Vagina (tissue), 2 donors: ENCODE data around the gene RNF112.

ENCODE experiments used
- POLR2A ChIP-seq, 2 donors: fragments of 450-650 bp; IDR thresholded peaks; one replicate each; pipeline ENCODE4 v1.6.1; 2017; ENCODE audit warnings: antibody characterized with exemption in 2 of 2, mild to moderate bottlenecking in 2 of 2, moderate library complexity in 2 of 2
- TF ChIP-seq, protein P1 (sequence below), 3 experiments: fragments of 450-650 bp in 2 of 3; fragments of 200-600 bp in 1 of 3; sonication (generic) in 1 of 3; IDR thresholded peaks; one replicate each; pipeline ENCODE4 v1.5.1; 2017 to 2019; ENCODE audit warnings: antibody characterized with exemption in 3 of 3, mild to moderate bottlenecking in 2 of 3, moderate library complexity in 2 of 3

DNA sequence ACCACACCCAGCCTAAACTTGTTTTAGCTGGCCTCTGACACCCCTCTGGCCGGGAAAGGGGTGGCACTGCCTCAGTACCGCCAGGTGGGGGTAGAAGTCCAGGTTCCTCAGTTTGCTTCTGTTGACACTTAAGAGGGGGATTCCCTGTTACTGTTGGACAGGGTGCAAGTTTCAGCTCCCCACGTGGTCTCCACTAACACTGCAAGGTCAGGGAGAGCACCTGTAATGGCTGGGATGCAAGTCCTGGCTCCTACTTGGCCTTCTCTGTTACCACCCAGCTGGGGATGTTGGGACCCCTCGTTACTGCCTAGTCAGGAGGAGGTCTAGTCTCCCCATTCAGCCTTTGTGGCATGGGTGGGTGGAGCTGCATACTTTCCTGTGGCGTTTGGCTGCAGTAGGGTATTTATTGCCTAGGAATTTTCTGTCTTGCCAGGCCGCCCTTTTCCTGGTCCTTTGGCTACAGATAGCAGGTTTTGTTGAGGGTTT is 13.4 kb upstream of the RNF112 start:
- TF ChIP-seq, protein P1, sequence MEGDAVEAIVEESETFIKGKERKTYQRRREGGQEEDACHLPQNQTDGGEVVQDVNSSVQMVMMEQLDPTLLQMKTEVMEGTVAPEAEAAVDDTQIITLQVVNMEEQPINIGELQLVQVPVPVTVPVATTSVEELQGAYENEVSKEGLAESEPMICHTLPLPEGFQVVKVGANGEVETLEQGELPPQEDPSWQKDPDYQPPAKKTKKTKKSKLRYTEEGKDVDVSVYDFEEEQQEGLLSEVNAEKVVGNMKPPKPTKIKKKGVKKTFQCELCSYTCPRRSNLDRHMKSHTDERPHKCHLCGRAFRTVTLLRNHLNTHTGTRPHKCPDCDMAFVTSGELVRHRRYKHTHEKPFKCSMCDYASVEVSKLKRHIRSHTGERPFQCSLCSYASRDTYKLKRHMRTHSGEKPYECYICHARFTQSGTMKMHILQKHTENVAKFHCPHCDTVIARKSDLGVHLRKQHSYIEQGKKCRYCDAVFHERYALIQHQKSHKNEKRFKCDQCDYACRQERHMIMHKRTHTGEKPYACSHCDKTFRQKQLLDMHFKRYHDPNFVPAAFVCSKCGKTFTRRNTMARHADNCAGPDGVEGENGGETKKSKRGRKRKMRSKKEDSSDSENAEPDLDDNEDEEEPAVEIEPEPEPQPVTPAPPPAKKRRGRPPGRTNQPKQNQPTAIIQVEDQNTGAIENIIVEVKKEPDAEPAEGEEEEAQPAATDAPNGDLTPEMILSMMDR (IDR thresholded peaks at IDR 0.05): no peak
- no peak for TF ChIP-seq POLR2A (IDR thresholded peaks at IDR 0.05)
